Esophagus muscularis mucosa (tissue), 3 donors: Measurements from ENCODE around the gene TUBA1A.
"Not testable (repeated sequence)": the region's sequence is repeated elsewhere in the genome, so short reads cannot be mapped to it uniquely, and the experiment has no call there.

Experiments
- CTCF ChIP-seq, 3 experiments: fragments of 200-600 bp in 2 of 3; fragments of 450-650 bp in 1 of 3; sonication (generic) in 2 of 3; IDR thresholded peaks; one replicate each; pipeline ENCODE4 v1.5.1; 2017 to 2019; ENCODE audit warnings: antibody characterized with exemption in 3 of 3, mild to moderate bottlenecking in 2 of 3, moderate library complexity in 1 of 3
- POLR2A ChIP-seq: fragments of 450-650 bp; IDR thresholded peaks from one replicate; pipeline ENCODE4 v1.6.1; 2017; ENCODE audit warnings: antibody characterized with exemption, moderate library complexity, mild to moderate bottlenecking, low read depth

DNA sequence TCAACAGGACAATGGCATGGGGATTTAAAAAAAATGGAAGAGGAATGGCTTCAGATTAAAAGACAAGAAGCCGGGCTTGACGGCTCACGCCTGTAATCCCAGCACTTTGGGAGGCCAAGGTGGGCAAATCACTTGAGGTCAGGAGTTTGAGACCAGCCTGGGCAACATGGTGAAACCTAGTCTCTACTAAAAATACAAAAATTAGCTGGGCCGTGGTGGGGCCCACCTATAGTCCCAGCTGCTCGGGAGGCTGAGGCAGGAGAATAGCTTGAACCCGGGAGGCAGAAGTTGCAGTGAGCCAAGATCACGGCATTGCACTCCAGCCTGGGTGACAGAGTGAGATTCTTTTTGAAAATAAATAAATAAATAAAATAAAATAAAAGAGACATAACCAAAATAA is 21.8 kb upstream of the TUBA1A start:
- TF ChIP-seq CTCF (IDR thresholded peaks at IDR 0.05); POLR2A: not testable (repeated sequence)
